ENCODE data around the gene IGFLR1. TPM values are rescaled to one million over a fixed set of nuclear protein-coding genes. Genes with fewer than 3 reads are reported as not detected.

The IGFLR1 gene
- total and polyA plus RNA-seq, 2 of the 4 experiments (the other 2 are of a cell fraction): 0.72 to 2.7 TPM

GRCh38 chr19:35715981-35716800 is 26.1 kb downstream of the IGFLR1 start:
- dilution Hi-C loops (cut with HindIII; ENCODE audit: low sequenced_read_pairs, unreplicated experiment) (no loop called here), in situ Hi-C loops (cut with MboI; ENCODE audit: low sequenced_read_pairs) (loop anchor here (5.0 kb wide), 1 partner anchor 169 kb away; the partner anchor contains the start of gene TMEM147), intact Hi-C loops (cut with micrococcal nuclease) (loop anchor here (2.0 kb wide), 2 partner anchors 29 to 71 kb away; partner anchors contain the start of genes PSENEN and U2AF1L4)
- H2BK20ac ChIP-seq (ENCODE audit: low read depth, low read length): no peak overlapping the region
- peak overlapping the region; percentile 81; the same call in 1 of the 2 replicates for H3K14ac ChIP-seq (replicated peaks; ENCODE audit: low read depth, low read length)
- ChIA-PET CTCF (no interaction called here), POLR2A (ENCODE audit: unreplicated experiment) (no interaction called here)
- H2BK5ac ChIP-seq (ENCODE audit: low read depth, low read length, poor library complexity, severe bottlenecking): peak overlapping the region; percentile 32
- H3K27ac ChIP-seq (ENCODE audit: insufficient read depth, low read length): peak overlapping the region; percentile 59
- peaks cover 16% of the 10 kb centered on the region for H4K20me1 ChIP-seq (ENCODE audit: insufficient read depth, low read length)
- no peaks in the 10 kb centered on the region; the same call in 1 of the 2 replicates for H3K9me1 ChIP-seq (ENCODE audit: insufficient read depth, low read length)
- H3K79me1 ChIP-seq (ENCODE audit: low read depth in 1 of 2, low read length in 2 of 2): peaks cover 4 to 31% of the 10 kb centered on the region in 2 experiments; a peak in 2 of 4 replicates
- H3K56ac ChIP-seq (ENCODE audit: extremely low read depth, insufficient read depth, low read length): no peak overlapping the region; the same call in 1 of the 2 replicates
- peak; percentile 30 for DNase-seq
- no peaks in the 10 kb centered on the region for H3K9me3 ChIP-seq (ENCODE audit: control insufficient read depth, insufficient read depth, low read length)
- peak overlapping the region; percentile 55 for H3K23ac ChIP-seq (ENCODE audit: low read depth, low read length)
- peaks cover 14% of the 10 kb centered on the region for H3K4me1 ChIP-seq (ENCODE audit: control insufficient read depth, insufficient read depth, low read length)
- peak overlapping the region; percentile 68 for H2AK5ac ChIP-seq (ENCODE audit: low read depth, low read length)
- H2BK15ac ChIP-seq (ENCODE audit: low read depth, low read length): no peak overlapping the region; the same call in 2 of the 3 replicates
- peak overlapping the region; percentile 12 for H2BK120ac ChIP-seq (ENCODE audit: low read depth, low read length)
- H3K27me3 ChIP-seq (ENCODE audit: control insufficient read depth, insufficient read depth, low read length): no peaks in the 10 kb centered on the region
- peak overlapping the region; percentile 74; the same call in 1 of the 2 replicates for H4K91ac ChIP-seq (ENCODE audit: insufficient read depth, low read depth, low read length)
- peak overlapping the region; percentile 91 for H3K4ac ChIP-seq (ENCODE audit: low read depth, low read length)
- 8% methylated on average over 37 of the region's 52 CpGs; no CpG with 5 or more reads in 1 of the 2 experiments for WGBS, 2 experiments (ENCODE audit: extremely low coverage in 2 of 2, insufficient read length in 1 of 2)
- peaks cover 6% of the 10 kb centered on the region; the same call in 1 of the 2 replicates for H3K36me3 ChIP-seq (ENCODE audit: control insufficient read depth, insufficient read depth, low read length)
- peak overlapping the region; percentile 99 for H2AFZ ChIP-seq (replicated peaks; ENCODE audit: low read length, poor library complexity)
- peak; percentile 22 for ATAC-seq (ENCODE audit: low read depth)
- TF ChIP-seq, protein P1, sequence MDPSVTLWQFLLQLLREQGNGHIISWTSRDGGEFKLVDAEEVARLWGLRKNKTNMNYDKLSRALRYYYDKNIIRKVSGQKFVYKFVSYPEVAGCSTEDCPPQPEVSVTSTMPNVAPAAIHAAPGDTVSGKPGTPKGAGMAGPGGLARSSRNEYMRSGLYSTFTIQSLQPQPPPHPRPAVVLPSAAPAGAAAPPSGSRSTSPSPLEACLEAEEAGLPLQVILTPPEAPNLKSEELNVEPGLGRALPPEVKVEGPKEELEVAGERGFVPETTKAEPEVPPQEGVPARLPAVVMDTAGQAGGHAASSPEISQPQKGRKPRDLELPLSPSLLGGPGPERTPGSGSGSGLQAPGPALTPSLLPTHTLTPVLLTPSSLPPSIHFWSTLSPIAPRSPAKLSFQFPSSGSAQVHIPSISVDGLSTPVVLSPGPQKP (IDR thresholded peaks at IDR 0.05; ENCODE audit: borderline replicate concordance, low read depth, low read length): no peak
- TF ChIP-seq SMC3 (IDR thresholded peaks at IDR 0.05; ENCODE audit: low read depth, low read length): no peak
- no peak for TF ChIP-seq USF2 (IDR thresholded peaks at IDR 0.05; ENCODE audit: low read depth, low read length)
- no peak for TF ChIP-seq MAFK (IDR thresholded peaks at IDR 0.05; ENCODE audit: low read depth, low read length)
- TF ChIP-seq FOS (IDR thresholded peaks at IDR 0.05; ENCODE audit: low read depth, low read length): no peak
- no peak for TF ChIP-seq RAD21 (IDR thresholded peaks at IDR 0.05; ENCODE audit: low read length)
- TF ChIP-seq RCOR1 (IDR thresholded peaks at IDR 0.05; ENCODE audit: insufficient replicate concordance, low read length): no peak
- peak overlapping the region; percentile 75 for H3K4me2 ChIP-seq (ENCODE audit: low read depth, low read length)
- no peak overlapping the region for H3K18ac ChIP-seq (ENCODE audit: low read depth, low read length)
- H2AK9ac ChIP-seq (replicated peaks; ENCODE audit: low read depth, low read length, poor library complexity): peak overlapping the region; percentile 84
- peak overlapping the region; percentile 72 for H3K4me3 ChIP-seq (ENCODE audit: insufficient read depth, low read depth, low read length)
- H4K5ac ChIP-seq (ENCODE audit: low read depth, low read length): peak overlapping the region; percentile 43
- peak overlapping the region; percentile 73 to 87 for H4K8ac ChIP-seq (ENCODE audit: low read depth in 2 of 2, low read length in 2 of 2)
- BruUV-seq (replicated peaks): no TSS peak
- H3K9ac ChIP-seq (ENCODE audit: low read depth, low read length): peak overlapping the region; percentile 57
